CD4-positive, alpha-beta T cell (primary cell): ENCODE results near the gene TIMM13. TPM values are rescaled to one million over a fixed set of nuclear protein-coding genes. Genes with fewer than 3 reads are reported as not detected.
A peak's percentile ranks its signal among the peaks of the same experiment; 100 is the strongest.

Source experiments
- ATAC-seq: fragments of 200-7000 bp; cut with Tn5 transposase; one replicate; pipeline ENCODE4 v1.10.0; 2022; ENCODE audit warnings: mild to moderate bottlenecking; ENCODE audit not compliant: poor library complexity
- CTCF ChIA-PET: fragments of 350-600 bp; sonication (Branson Sonifier 250); formaldehyde crosslinking; loops from one replicate; lab custom pipeline; 2021; ENCODE audit warnings: antibody characterized with exemption, inconsistent platforms; lab: Charles Lee
- POLR2A ChIA-PET: fragments of 350-600 bp; sonication (Branson Sonifier 250); formaldehyde crosslinking; loops from one replicate; lab custom pipeline; 2021; ENCODE audit warnings: antibody characterized with exemption, inconsistent platforms; lab: Charles Lee
- DNase-seq, 14 experiments: peaks; one replicate each; pipeline ENCODE4 v3.0.0-alpha.2; 2013 to 2020; ENCODE audit warnings: mixed read lengths in 2 of 14
- H3K27ac ChIP-seq, 2 donors: one replicate each; pipeline versions ENCODE4 v1.5.1 to v1.7.0; 2013; ENCODE audit warnings: low read length in 2 of 2, low read depth in 1 of 2, mild to moderate bottlenecking in 1 of 2
- H3K27me3 ChIP-seq, 2 experiments: 1 replicate in 1 of 2; 2 replicates in 1 of 2; pipeline versions ENCODE4 v1.6.1 to v1.7.0; 2013; ENCODE audit warnings: low read length in 2 of 2, control low read depth in 1 of 2, mild to moderate bottlenecking in 1 of 2, moderate library complexity in 1 of 2; ENCODE audit not compliant: insufficient read depth in 2 of 2, control insufficient read depth in 1 of 2
- H3K36me3 ChIP-seq: one replicate; pipeline ENCODE4 v1.6.1; 2013; ENCODE audit warnings: low read length, control low read depth; ENCODE audit not compliant: insufficient read depth
- H3K4me1 ChIP-seq: one replicate; pipeline ENCODE4 v1.6.1; 2013; ENCODE audit warnings: low read length, control low read depth; ENCODE audit not compliant: insufficient read depth
- H3K4me3 ChIP-seq: one replicate; pipeline ENCODE4 v1.5.1; 2013; ENCODE audit warnings: mild to moderate bottlenecking, low read length, moderate library complexity
- H3K9me3 ChIP-seq, 2 experiments: 1 replicate in 1 of 2; 2 replicates in 1 of 2; pipeline versions ENCODE4 v1.6.1 to v1.7.0; 2013; ENCODE audit warnings: low read length in 2 of 2, mild to moderate bottlenecking in 2 of 2, control low read depth in 1 of 2, moderate library complexity in 1 of 2; ENCODE audit not compliant: control insufficient read depth in 1 of 2, insufficient read depth in 1 of 2
- H3K27ac Mint-ChIP-seq: one replicate; pipeline ENCODE4 v1.8.0; 2020; ENCODE audit warnings: mixed read lengths
- H3K27me3 Mint-ChIP-seq: one replicate; pipeline ENCODE4 v1.8.0; 2021; ENCODE audit warnings: mixed read lengths
- H3K36me3 Mint-ChIP-seq: one replicate; pipeline ENCODE4 v1.8.0; 2021; ENCODE audit warnings: low read depth, mixed read lengths
- H3K4me1 Mint-ChIP-seq: one replicate; pipeline ENCODE4 v1.8.0; 2021; ENCODE audit warnings: low read depth, mixed read lengths
- H3K4me3 Mint-ChIP-seq: one replicate; pipeline ENCODE4 v1.8.0; 2020; ENCODE audit warnings: mild to moderate bottlenecking, mixed read lengths
- H3K9me3 Mint-ChIP-seq: one replicate; pipeline ENCODE4 v1.8.0; 2020; ENCODE audit warnings: mixed read lengths
- CTCF ChIP-seq: fragments of 200-600 bp; IDR thresholded peaks from one replicate; pipeline ENCODE4 v1.8.0; 2022; ENCODE audit warnings: antibody characterized with exemption, mild to moderate bottlenecking
- intact Hi-C, 2 experiments: fragments of 100-400 bp; cut with DNase I in 1 of 2; cut with micrococcal nuclease in 1 of 2; formaldehyde crosslinking; loops; one replicate each; pipeline versions ENCODE4 v1.15.1 to v1.9.0; 2023 to 2025; cut with DNase I, micrococcal nuclease
- total RNA-seq, 174 experiments: library from RNA in 2 of 174; stranded (reverse) in 2 of 174; gene quantifications; one replicate each; pipeline ENCODE4 v1.2.3 and lab custom pipeline; 2021 to 2026

TIMM13 gene
- total RNA-seq, 2 experiments from 2014 or later = 17.3 to 22.3 TPM

- H3K27me3 ChIP-seq = no peaks in the 10 kb centered on the region
- ChIA-PET POLR2A (interaction anchor here (1.0 to 2.1 kb wide), 3 partner anchors 14 to 150 kb away, joined by 3 to 36 read pairs (median 3); partner anchors contain the start of gene LMNB2), CTCF (interaction anchor here (1.5 to 2.6 kb wide), 2 partner anchors 182 to 208 kb away, joined by 6 to 9 read pairs; no protein-coding TSS in a partner anchor)
- Mint-ChIP-seq H3K27me3 (no peaks in the 10 kb centered on the region), H3K36me3 (peaks cover 9% of the 10 kb centered on the region), H3K4me1 (peaks cover 15% of the 10 kb centered on the region), H3K9me3 (no peaks in the 10 kb centered on the region), H3K27ac (peak overlapping the region; percentile 93), H3K4me3 (peak overlapping the region; percentile 20)
- no peak for ATAC-seq
- TF ChIP-seq CTCF = no peak
- no peak overlapping the region for H3K4me3 ChIP-seq
- peaks cover 31% of the 10 kb centered on the region for H3K4me1 ChIP-seq
- no peak overlapping the region for H3K27ac ChIP-seq
- H3K36me3 ChIP-seq = peaks cover 20% of the 10 kb centered on the region
- H3K9me3 ChIP-seq = no peaks in the 10 kb centered on the region
- intact Hi-C loops = loop anchor here in 1 of 2 experiments (5.0 kb wide), 1 partner anchor 102 kb away; the partner anchor contains the start of genes LSM7 and SPPL2B
- DNase-seq = peak in 1 of 14 experiments; percentile 34
Measured at GRCh38 chr19:2428756-2429711, 1.6 kb upstream of the TIMM13 start.

GRCh38 chr19:2428321-2428690, 920 bp upstream of the TIMM13 start:
- H3K27me3 Mint-ChIP-seq = no peaks in the 10 kb centered on the region
- Histone ChIP-seq H3K9me3 (no peaks in the 10 kb centered on the region), H3K4me1 (peaks cover 31% of the 10 kb centered on the region), H3K27ac (peak overlapping the region; percentile 91 to 98), H3K27me3 (no peaks in the 10 kb centered on the region), H3K36me3 (peaks cover 23% of the 10 kb centered on the region), H3K4me3 (no peak overlapping the region)
- H3K27ac Mint-ChIP-seq = peak overlapping the region; percentile 93
- ChIA-PET CTCF (interaction anchor here (0.9 to 2.6 kb wide), 5 partner anchors 28 to 321 kb away, joined by 3 to 9 read pairs (median 4); partner anchors contain the start of gene LMNB2), POLR2A (interaction anchor here (0.7 to 2.1 kb wide), 20 partner anchors 13 to 1159 kb away, joined by 3 to 36 read pairs (median 4); partner anchors contain the start of genes AP3D1, CIRBP, GADD45B and LMNB2)
- no peak for ATAC-seq
- peaks cover 15% of the 10 kb centered on the region for H3K4me1 Mint-ChIP-seq
- H3K4me3 Mint-ChIP-seq = peak overlapping the region; percentile 92
- H3K36me3 Mint-ChIP-seq = peaks cover 9% of the 10 kb centered on the region
- H3K9me3 Mint-ChIP-seq = no peaks in the 10 kb centered on the region
- intact Hi-C loops = loop anchor here in 1 of 2 experiments (5.0 kb wide), 1 partner anchor 101 kb away; the partner anchor contains the start of genes LSM7 and SPPL2B
- TF ChIP-seq CTCF = no peak
- DNase-seq = peak in 2 of 14 experiments; percentile 29 to 49
